ENCODE data around the gene CDH23.

CDH23 gene

DNA sequence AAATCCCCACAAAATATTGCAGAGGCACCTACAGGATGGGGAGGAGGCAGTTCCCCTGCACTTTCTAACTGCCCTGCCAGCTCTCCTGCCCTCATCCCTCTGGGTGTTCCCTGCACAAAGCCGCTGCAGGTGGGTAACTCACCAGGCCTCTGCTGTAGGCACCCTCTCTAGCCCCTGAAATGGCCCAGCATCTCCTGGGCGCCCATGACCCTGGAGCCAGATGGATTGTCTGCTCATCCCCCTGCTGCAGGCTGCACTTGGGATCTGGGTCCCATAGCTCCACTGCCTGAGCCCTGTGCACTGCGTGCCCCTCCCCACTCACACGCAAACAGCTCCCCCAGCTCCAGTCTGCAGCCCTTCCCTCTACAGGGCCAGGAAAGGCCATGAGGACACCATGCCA lies 192.0 kb downstream of the CDH23 start:
- no peaks in the 10 kb centered on the region for H3K36me3 ChIP-seq (ENCODE audit: control insufficient read depth, insufficient read depth, low read length)
- peaks cover 5% of the 10 kb centered on the region for H3K27me3 ChIP-seq (replicated peaks; ENCODE audit: control insufficient read depth, insufficient read depth, low read length)
- TF ChIP-seq, protein P1, sequence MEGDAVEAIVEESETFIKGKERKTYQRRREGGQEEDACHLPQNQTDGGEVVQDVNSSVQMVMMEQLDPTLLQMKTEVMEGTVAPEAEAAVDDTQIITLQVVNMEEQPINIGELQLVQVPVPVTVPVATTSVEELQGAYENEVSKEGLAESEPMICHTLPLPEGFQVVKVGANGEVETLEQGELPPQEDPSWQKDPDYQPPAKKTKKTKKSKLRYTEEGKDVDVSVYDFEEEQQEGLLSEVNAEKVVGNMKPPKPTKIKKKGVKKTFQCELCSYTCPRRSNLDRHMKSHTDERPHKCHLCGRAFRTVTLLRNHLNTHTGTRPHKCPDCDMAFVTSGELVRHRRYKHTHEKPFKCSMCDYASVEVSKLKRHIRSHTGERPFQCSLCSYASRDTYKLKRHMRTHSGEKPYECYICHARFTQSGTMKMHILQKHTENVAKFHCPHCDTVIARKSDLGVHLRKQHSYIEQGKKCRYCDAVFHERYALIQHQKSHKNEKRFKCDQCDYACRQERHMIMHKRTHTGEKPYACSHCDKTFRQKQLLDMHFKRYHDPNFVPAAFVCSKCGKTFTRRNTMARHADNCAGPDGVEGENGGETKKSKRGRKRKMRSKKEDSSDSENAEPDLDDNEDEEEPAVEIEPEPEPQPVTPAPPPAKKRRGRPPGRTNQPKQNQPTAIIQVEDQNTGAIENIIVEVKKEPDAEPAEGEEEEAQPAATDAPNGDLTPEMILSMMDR (IDR thresholded peaks at IDR 0.05; ENCODE audit: insufficient read depth, low read length, poor library complexity, severe bottlenecking): no peak
- DNase-seq (ENCODE audit: extremely low read depth, insufficient read length): no peak
- no peak overlapping the region for H3K4me3 ChIP-seq (replicated peaks; ENCODE audit: low read depth, low read length)

DNA sequence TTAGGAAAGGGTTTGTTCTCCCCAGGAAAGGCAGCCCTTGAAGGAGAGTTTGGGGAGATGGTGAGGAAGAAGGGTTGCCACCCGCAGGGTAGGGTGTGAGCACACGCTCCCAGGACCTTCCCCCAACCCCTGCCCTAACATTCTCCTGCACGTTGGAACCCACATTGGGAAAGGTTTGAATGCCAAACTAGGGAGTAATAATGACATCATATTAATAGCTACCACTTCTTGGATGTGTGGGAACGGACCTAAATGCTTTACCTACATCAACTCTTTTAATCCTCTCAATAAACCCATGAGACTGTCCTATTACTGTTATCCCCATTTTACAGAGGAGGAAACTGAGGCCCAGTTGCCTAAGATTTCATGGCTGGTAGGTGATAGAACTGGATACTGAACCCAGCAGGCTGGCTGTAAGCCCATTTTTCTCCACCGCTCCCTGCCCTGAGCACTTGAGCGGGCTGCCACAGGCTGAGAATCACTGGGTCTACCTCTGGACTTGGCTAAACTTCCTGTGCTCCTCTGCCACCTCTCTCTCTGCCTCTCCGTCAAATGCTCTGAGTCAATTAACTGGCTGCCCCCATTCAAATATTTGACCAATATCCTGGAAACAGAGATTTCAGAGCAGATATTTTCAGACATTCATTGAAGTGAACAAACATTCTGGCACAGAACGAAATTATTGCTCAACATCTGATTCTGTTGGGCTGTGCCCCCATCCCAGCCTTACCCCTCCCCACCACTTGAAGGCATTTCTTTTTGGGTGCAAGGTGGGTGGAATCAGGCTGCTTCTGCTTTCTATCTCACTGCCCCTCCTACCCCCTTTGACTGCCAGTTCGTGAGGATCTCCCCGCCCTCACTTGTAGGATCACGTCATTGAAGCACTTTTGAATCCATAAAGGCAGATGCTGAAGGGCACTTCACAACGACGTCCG lies 193.2 kb downstream of the CDH23 start:
- H3K36me3 ChIP-seq (ENCODE audit: control insufficient read depth, insufficient read depth, low read length): no peaks in the 10 kb centered on the region
- no peak for DNase-seq (ENCODE audit: extremely low read depth, insufficient read length)
- no peak overlapping the region for H3K4me3 ChIP-seq (replicated peaks; ENCODE audit: low read depth, low read length)
- H3K27me3 ChIP-seq (replicated peaks; ENCODE audit: control insufficient read depth, insufficient read depth, low read length): peaks cover 5% of the 10 kb centered on the region
- TF ChIP-seq, protein P1 (IDR thresholded peaks at IDR 0.05; ENCODE audit: insufficient read depth, low read length, poor library complexity, severe bottlenecking): no peak

DNA sequence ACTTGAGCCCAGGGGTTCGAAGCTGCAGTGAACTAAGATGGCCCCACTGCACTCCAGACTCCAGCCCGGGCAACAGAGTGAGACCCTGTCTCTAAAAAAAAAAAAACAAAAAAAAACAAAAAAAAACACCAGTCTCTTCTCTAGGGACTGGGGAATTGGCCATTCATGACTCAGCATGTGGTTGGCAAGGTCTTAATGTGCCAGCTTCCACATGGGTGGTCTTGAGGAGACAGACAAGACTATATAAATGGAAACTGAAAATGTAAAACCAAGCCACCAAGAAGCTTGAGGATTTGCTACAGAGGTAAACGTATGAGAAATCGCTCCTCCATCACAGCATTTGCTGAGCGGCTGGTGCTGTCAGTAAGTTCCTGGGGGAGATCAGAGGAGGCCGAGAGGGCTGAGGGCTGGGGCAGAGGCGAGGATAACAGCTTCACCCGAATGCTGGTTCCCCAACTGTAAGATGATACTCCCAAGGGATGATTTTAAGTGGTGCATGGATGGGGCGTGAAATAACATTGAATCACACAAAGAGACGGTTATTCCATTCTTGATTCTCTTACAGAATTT lies 194.1 kb downstream of the CDH23 start:
- TF ChIP-seq, protein P1 (IDR thresholded peaks at IDR 0.05; ENCODE audit: insufficient read depth, low read length, poor library complexity, severe bottlenecking): no peak
- Histone ChIP-seq H3K4me3 (replicated peaks; ENCODE audit: low read depth, low read length) (no peak overlapping the region), H3K27me3 (replicated peaks; ENCODE audit: control insufficient read depth, insufficient read depth, low read length) (peaks cover 5% of the 10 kb centered on the region), H3K36me3 (ENCODE audit: control insufficient read depth, insufficient read depth, low read length) (no peaks in the 10 kb centered on the region)
- DNase-seq (ENCODE audit: extremely low read depth, insufficient read length): no peak

DNA sequence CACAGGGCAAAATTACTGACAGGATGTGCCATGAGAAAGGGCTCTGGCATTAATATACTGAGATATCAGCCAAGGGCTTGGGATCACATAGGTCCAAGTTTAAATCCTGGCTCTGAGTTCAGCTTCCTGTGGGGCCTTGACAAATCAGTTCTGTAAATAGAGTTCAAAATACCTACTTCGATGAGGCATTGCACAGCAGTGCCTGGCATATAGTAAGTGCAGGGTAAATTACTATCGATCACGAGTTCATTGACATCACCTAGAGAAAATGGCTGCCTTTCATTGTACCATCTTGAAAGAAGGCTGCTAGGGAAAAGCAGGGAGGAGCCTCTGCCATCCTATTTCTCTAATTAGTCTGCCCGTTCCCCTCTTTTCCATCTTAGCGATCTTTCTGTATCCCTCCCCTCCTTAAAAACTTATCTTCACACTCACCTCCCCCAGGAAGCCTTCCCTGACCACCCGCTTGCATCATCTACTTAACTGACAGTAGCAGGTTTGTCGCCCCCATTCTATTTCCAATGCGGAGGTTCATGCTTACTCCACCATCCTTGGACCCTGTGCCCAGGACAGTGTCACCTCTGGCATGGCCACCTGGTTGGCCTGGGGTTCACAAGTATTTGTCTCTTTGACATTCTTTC lies 198.3 kb downstream of the CDH23 start:
- no peak for DNase-seq (ENCODE audit: extremely low read depth, insufficient read length)
- H3K4me3 ChIP-seq (replicated peaks; ENCODE audit: low read depth, low read length): no peak overlapping the region
- TF ChIP-seq, protein P1 (IDR thresholded peaks at IDR 0.05; ENCODE audit: insufficient read depth, low read length, poor library complexity, severe bottlenecking): no peak
- no peaks in the 10 kb centered on the region for H3K36me3 ChIP-seq (ENCODE audit: control insufficient read depth, insufficient read depth, low read length)
- H3K27me3 ChIP-seq (replicated peaks; ENCODE audit: control insufficient read depth, insufficient read depth, low read length): peaks cover 1% of the 10 kb centered on the region

DNA sequence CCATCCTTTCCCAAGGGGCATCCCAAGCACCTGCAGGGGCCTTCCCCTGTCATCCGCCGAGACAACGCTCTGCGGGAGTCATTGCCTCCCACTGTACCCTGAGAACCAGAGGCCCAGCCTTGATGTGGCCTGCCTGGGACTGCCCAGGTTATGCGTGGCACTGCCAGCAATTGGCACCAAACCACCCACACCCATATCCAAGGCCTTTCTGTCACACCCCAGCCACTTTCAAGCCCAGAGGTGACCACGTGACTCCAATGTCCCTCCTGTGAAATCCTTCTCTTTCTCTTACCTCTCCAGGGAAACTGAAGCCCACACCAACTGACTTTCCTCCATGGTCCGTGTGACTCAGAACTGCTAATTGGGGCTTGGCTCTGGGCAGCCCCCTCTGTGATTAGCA lies 198.9 kb downstream of the CDH23 start:
- Histone ChIP-seq H3K4me3 (replicated peaks; ENCODE audit: low read depth, low read length) (no peak overlapping the region), H3K27me3 (replicated peaks; ENCODE audit: control insufficient read depth, insufficient read depth, low read length) (peaks cover 1% of the 10 kb centered on the region), H3K36me3 (ENCODE audit: control insufficient read depth, insufficient read depth, low read length) (no peaks in the 10 kb centered on the region)
- DNase-seq (ENCODE audit: extremely low read depth, insufficient read length): no peak
- TF ChIP-seq, protein P1 (IDR thresholded peaks at IDR 0.05; ENCODE audit: insufficient read depth, low read length, poor library complexity, severe bottlenecking): no peak
